Activated CD4-positive, alpha-beta T cell treated with anti-CD3 and anti-CD28 coated beads for 36 hours (primary cell): ENCODE data around the gene UST. TPM values are rescaled to one million over a fixed set of nuclear protein-coding genes. Genes with fewer than 3 reads are reported as not detected.

ENCODE experiments used
- ATAC-seq: fragments of 200-7000 bp; cut with Tn5 transposase; one replicate; pipeline ENCODE4 v1.10.0; 2021; ENCODE audit warnings: mild to moderate bottlenecking, moderate library complexity
- CTCF ChIA-PET: fragments of 350-600 bp; sonication (Branson Sonifier 250); formaldehyde crosslinking; loops from one replicate; lab custom pipeline; 2021; ENCODE audit warnings: antibody characterized with exemption; lab: Charles Lee
- POLR2A ChIA-PET: fragments of 350-600 bp; sonication (Branson Sonifier 250); formaldehyde crosslinking; loops from one replicate; lab custom pipeline; 2021; ENCODE audit warnings: antibody characterized with exemption, inconsistent platforms; lab: Charles Lee
- DNase-seq: peaks from one replicate; pipeline ENCODE4 v3.0.0-alpha.2; 2020
- H3K27ac Mint-ChIP-seq: one replicate; pipeline ENCODE4 v1.8.0; 2021; ENCODE audit warnings: mixed read lengths
- H3K27me3 Mint-ChIP-seq: one replicate; pipeline ENCODE4 v1.8.0; 2021; ENCODE audit warnings: mixed read lengths
- H3K36me3 Mint-ChIP-seq: one replicate; pipeline ENCODE4 v1.8.0; 2021; ENCODE audit warnings: low read depth, mixed read lengths
- H3K4me1 Mint-ChIP-seq: one replicate; pipeline ENCODE4 v1.8.0; 2021; ENCODE audit warnings: mixed read lengths
- H3K4me3 Mint-ChIP-seq: one replicate; pipeline ENCODE4 v1.8.0; 2021; ENCODE audit warnings: mild to moderate bottlenecking, moderate library complexity, mixed read lengths
- H3K9me3 Mint-ChIP-seq: one replicate; pipeline ENCODE4 v1.8.0; 2021; ENCODE audit warnings: low read depth, mixed read lengths
- intact Hi-C, 2 experiments: fragments of 100-400 bp; cut with DNase I in 1 of 2; cut with micrococcal nuclease in 1 of 2; formaldehyde crosslinking; loops; one replicate each; pipeline versions ENCODE4 v1.14.2 to v1.15.1; 2022 to 2024; cut with DNase I, micrococcal nuclease
- total RNA-seq, 2 experiments: library from RNA; stranded (reverse); gene quantifications; one replicate each; pipeline ENCODE4 v1.2.3, GENCODE V29; 2021

UST gene
- total RNA-seq, 2 experiments from 2014 or later = 2.2 to 2.8 TPM

DNA sequence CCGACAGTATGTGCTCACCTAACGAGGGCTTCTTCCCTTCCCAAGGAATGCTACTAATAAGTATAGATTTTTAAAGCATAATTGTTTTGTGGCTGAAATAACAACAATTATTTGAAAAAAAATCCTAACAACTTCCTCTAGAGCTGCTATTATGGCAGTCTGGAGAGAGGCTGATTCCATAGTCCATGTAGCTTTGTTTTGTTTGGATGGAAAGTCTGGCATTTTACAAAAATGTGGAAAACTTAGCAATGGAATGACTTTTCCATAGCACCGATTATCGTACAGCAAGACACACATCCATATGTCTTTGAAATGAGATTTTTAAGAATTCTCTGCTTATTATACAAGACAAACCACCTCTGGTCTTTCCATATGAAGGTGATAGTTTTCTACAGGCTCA, 318.3 kb downstream of the UST start:
- DNase-seq = no peak
- H3K27me3 Mint-ChIP-seq = no peaks in the 10 kb centered on the region
- H3K36me3 Mint-ChIP-seq = peaks cover 5% of the 10 kb centered on the region
- intact Hi-C loops = loop anchor here in 1 of 2 experiments (2.0 kb wide), 1 partner anchor 32 kb away; no protein-coding TSS in a partner anchor
- CTCF ChIA-PET = interaction anchor here (0.5 to 7.0 kb wide), 9 partner anchors 10 to 456 kb away, joined by 3 to 51 read pairs (median 3); no protein-coding TSS in a partner anchor
- H3K27ac Mint-ChIP-seq = peak overlapping the region; percentile 92
- POLR2A ChIA-PET = interaction anchor here (1.3 kb wide), 1 partner anchor 11 kb away, joined by 6 read pairs; no protein-coding TSS in a partner anchor
- no peaks in the 10 kb centered on the region for H3K9me3 Mint-ChIP-seq
- H3K4me3 Mint-ChIP-seq = no peak overlapping the region
- no peak for ATAC-seq
- H3K4me1 Mint-ChIP-seq = peaks cover 46% of the 10 kb centered on the region

DNA sequence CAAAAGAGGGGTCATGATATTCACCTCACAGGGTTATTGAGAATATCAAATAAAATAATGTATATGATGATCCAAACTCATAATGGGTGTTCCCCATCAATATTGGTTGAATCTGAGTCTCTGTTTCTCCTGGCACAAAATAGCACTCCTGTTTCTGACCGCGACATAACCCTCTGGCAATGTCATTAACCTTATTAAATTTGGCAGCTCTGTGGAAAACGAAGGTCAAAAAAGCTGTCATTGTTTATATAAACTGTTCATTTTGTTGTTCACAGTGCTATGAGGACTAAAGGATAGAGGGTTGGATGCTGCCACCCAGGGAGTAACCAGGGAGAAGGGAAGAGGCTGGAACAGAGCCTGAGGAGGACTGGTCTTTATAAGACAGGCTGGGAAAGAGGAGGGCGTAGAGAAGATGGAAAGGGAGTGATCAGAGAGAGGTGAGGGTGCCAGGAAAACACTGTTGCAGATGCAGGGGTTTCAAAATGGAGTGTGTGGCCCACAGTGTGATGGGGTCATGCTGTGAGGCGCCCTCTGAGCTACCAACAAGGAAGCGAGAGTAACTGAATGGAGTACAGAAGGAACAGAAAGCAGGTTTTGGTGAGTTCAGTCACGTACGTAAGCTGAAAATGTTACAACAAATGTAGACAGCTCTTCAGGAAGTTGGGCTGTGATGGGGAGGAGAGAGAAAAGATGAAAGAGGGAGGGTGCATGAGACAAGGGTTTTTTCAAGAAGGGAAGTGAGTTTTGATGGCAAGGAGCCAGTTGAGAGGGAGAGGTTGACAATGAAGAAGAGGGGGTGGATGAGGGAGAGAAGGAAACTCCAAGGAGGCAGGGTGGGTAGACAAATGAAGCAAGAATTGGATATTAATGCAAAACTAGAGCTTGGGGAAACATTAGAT, 319.1 kb downstream of the UST start:
- H3K36me3 Mint-ChIP-seq = peaks cover 5% of the 10 kb centered on the region
- peaks cover 38% of the 10 kb centered on the region for H3K4me1 Mint-ChIP-seq
- no peaks in the 10 kb centered on the region for H3K27me3 Mint-ChIP-seq
- ATAC-seq (peak; percentile 97), DNase-seq (peak; percentile 54)
- ChIA-PET CTCF (interaction anchor here (0.5 to 7.0 kb wide), 12 partner anchors 10 to 455 kb away, joined by 3 to 51 read pairs (median 4); no protein-coding TSS in a partner anchor), POLR2A (interaction anchor here (0.6 to 1.3 kb wide), 4 partner anchors 10 to 926 kb away, joined by 3 to 6 read pairs (median 4); no protein-coding TSS in a partner anchor)
- H3K9me3 Mint-ChIP-seq = no peaks in the 10 kb centered on the region
- peak overlapping the region; percentile 92 for H3K27ac Mint-ChIP-seq
- H3K4me3 Mint-ChIP-seq = peak overlapping the region; percentile 24
- intact Hi-C loops = loop anchor here in 1 of 2 experiments (2.0 kb wide), 1 partner anchor 33 kb away; no protein-coding TSS in a partner anchor

DNA sequence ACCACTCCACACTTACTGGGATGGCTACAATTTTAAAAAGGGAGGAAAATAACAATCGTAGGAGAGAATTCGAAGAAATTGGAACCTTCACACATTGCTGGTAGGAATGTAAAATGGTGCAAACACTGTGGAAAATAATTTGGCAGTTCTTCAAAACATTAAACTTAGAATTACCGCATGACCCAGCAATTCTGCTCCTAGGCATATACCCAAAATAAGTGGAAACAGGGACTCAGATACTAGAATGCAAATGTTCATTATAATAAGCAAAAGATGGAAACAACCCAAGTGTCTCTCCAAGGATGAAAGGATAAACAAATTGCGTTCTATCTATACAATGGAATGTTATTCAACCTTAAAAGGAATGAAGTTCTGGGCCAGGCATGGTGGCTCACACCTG, 325.2 kb downstream of the UST start:
- intact Hi-C loops = no loop called here
- DNase-seq (no peak), ATAC-seq (no peak)
- ChIA-PET POLR2A (no interaction called here), CTCF (no interaction called here)
- Mint-ChIP-seq H3K27ac (no peak overlapping the region), H3K4me1 (peaks cover 27% of the 10 kb centered on the region), H3K9me3 (no peaks in the 10 kb centered on the region), H3K27me3 (no peaks in the 10 kb centered on the region), H3K4me3 (no peak overlapping the region), H3K36me3 (no peaks in the 10 kb centered on the region)

DNA sequence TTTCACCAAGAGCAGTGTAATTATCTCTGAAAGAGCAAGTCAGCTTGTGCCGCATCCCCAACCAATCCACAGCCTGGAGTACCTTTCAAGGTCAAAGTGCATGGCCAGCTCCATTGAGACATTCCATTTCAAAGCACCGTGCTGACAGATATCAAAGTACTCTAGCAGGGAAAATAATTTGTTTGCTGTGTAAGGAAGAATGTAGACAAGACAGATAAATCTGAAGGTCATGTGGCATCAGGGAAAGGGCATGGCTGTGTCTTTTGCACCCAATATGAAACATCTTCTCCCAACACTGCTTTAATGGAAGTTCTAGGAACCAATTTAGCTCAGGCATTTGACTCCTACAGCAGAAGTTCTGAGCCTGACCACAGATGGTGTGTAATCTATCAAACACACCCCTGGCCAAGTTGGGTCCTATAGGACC, 328.0 kb downstream of the UST start:
- intact Hi-C loops = loop anchor here in 1 of 2 experiments (5.0 kb wide), 1 partner anchor 422 kb away; no protein-coding TSS in a partner anchor

DNA sequence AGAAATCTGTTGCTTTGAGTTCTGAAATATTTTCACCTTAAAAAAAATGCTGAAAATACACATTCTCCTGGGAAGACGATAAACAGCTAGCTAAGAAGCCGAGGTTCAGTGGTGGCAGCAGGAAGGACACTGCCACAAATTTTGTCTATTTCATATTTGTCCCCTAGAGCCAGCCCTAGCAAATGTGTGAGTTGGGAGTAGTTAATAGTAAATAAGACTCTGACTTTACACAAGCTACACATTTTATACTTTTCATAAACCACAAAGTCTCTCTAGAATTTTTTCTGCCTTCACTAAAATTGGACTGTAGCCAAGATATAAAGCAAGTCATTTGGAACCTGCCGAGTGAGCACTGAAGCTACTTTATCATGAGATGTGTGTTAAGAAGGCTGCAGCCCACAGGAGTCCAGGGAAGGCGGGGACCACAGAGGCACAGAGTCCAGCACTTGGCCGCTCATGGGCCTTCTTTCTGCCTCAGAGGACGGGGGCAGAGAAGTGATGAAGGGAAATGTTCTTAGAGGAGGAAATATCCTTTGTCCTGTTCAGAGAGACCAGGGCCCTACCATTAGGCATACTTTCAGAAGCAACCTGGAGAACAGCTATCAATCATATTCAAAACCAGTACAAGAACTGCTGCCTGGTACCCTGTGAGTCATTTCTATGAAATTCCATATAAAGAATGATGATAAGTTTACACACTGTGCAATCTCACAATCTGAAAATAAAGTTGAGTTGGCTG, 329.0 kb downstream of the UST start:
- no peaks in the 10 kb centered on the region for H3K27me3 Mint-ChIP-seq
- peak; percentile 77 for ATAC-seq
- H3K4me3 Mint-ChIP-seq = peak overlapping the region; percentile 21

More for the DNA sequence above, 328.0 kb downstream of the UST start:
- CTCF ChIA-PET = interaction anchor here (0.8 to 5.4 kb wide), 10 partner anchors 11 to 443 kb away, joined by 3 to 51 read pairs (median 5); no protein-coding TSS in a partner anchor
- no peaks in the 10 kb centered on the region for H3K36me3 Mint-ChIP-seq
- no peaks in the 10 kb centered on the region for H3K27me3 Mint-ChIP-seq
- no peak for ATAC-seq
- no peak overlapping the region for H3K4me3 Mint-ChIP-seq
- DNase-seq = no peak
- H3K9me3 Mint-ChIP-seq = no peaks in the 10 kb centered on the region
- H3K4me1 Mint-ChIP-seq = peaks cover 36% of the 10 kb centered on the region
- H3K27ac Mint-ChIP-seq = peak overlapping the region; percentile 52
- POLR2A ChIA-PET = interaction anchor here (0.7 to 1.9 kb wide), 4 partner anchors 9 to 1563 kb away, joined by 3 to 7 read pairs (median 4); no protein-coding TSS in a partner anchor

DNA sequence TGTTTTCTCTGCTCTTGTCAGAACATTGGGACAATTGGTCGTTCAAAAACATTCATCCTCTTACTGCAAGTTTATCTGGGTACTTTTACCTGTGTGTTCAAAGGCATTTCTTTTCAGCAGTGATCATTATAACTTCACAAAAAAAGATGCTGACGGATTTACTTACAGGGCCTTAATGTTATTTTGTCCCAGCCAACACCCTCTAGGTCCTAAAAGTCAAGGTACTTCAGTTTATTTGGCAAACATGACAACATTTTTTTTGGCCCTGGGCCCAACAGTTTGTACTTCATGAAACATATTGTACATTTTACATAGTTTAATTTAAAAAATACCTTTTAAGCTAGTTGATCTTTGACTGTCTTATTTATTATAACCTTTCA, 329.5 kb downstream of the UST start:
- Mint-ChIP-seq H3K27ac (peak overlapping the region; percentile 52), H3K4me1 (peaks cover 40% of the 10 kb centered on the region), H3K36me3 (no peaks in the 10 kb centered on the region), H3K9me3 (no peaks in the 10 kb centered on the region), H3K4me3 (peak overlapping the region; percentile 21), H3K27me3 (no peaks in the 10 kb centered on the region)
- POLR2A ChIA-PET = interaction anchor here (1.4 to 1.9 kb wide), 3 partner anchors 9 to 43 kb away, joined by 4 to 7 read pairs (median 5); no protein-coding TSS in a partner anchor
- intact Hi-C loops = loop anchor here (1.0 to 5.0 kb wide), 3 partner anchors 44 to 421 kb away; no protein-coding TSS in a partner anchor
- CTCF ChIA-PET = interaction anchor here (0.6 to 5.4 kb wide), 14 partner anchors 13 to 844 kb away, joined by 3 to 51 read pairs (median 4); partner anchors contain the start of gene TAB2
- ATAC-seq (no peak), DNase-seq (no peak)

More for the DNA sequence above, 329.0 kb downstream of the UST start:
- peaks cover 36% of the 10 kb centered on the region for H3K4me1 Mint-ChIP-seq
- intact Hi-C loops = loop anchor here (1.0 to 5.0 kb wide), 3 partner anchors 43 to 422 kb away; no protein-coding TSS in a partner anchor
- no peaks in the 10 kb centered on the region for H3K36me3 Mint-ChIP-seq
- DNase-seq = peak; percentile 41
- peak overlapping the region; percentile 52 for H3K27ac Mint-ChIP-seq
- no peaks in the 10 kb centered on the region for H3K9me3 Mint-ChIP-seq
- CTCF ChIA-PET = interaction anchor here (0.6 to 5.4 kb wide), 12 partner anchors 10 to 844 kb away, joined by 3 to 51 read pairs (median 4); no protein-coding TSS in a partner anchor
- POLR2A ChIA-PET = interaction anchor here (0.7 to 1.9 kb wide), 6 partner anchors 9 to 1562 kb away, joined by 3 to 7 read pairs (median 4); no protein-coding TSS in a partner anchor

DNA sequence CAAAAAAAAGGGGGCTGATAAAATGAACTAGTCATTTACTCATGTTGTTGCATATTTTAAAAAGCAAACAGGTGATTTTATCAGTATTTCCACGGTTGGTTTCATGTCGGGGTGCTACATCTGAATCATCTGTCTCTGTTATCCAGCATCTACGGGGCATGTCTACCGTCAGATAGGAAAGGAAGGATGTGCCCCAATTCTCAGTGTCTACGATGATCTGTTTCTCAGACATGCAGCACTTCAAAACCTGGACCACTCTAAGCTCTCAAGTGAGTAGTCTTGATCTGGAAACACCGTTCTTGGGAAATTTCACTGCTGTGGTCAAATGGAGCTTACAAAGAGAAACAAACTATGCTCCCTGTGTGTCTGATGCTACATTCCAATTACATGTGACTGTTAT, 330.4 kb downstream of the UST start:
- intact Hi-C loops = loop anchor here (1.0 to 5.0 kb wide), 3 partner anchors 45 to 420 kb away; no protein-coding TSS in a partner anchor
- ATAC-seq = peak; percentile 66
- H3K9me3 Mint-ChIP-seq = no peaks in the 10 kb centered on the region
- ChIA-PET POLR2A (interaction anchor here (0.6 to 1.0 kb wide), 4 partner anchors 18 to 265 kb away, joined by 3 to 5 read pairs (median 3); no protein-coding TSS in a partner anchor), CTCF (interaction anchor here (0.8 to 5.4 kb wide), 14 partner anchors 14 to 520 kb away, joined by 3 to 51 read pairs (median 4); partner anchors contain the start of gene TAB2)
- DNase-seq = peak; percentile 47
- H3K36me3 Mint-ChIP-seq = no peaks in the 10 kb centered on the region
- no peak overlapping the region for H3K4me3 Mint-ChIP-seq
- H3K4me1 Mint-ChIP-seq = peaks cover 46% of the 10 kb centered on the region
- H3K27me3 Mint-ChIP-seq = no peaks in the 10 kb centered on the region
- H3K27ac Mint-ChIP-seq = peak overlapping the region; percentile 88

DNA sequence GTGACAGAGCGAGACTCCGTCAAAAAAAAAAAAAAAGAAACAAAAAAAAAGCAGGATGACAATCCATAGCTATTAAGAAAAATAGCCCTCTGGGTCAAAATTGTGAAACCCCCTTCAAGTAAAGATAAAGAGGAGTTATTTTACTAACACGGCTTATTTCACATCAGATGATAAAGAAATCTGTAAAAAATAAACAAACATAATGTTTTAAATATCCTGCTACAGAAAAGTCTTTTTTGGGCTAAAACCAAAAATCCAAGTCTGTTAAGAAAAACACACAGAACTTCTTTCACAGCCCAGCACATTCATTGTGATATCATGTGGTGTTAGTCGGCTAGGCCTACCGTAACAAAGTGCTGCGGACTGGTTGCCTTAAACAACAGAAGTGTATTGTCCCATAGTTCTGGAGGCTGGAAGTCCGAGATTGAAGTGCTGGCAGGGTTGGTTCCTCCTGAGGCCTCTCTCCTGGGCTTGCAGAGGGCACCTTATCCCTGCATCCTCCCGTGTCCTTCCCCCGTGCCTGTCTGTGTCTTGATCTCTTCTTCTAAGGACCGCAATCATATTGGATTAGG, 331.5 kb downstream of the UST start:
- CTCF ChIA-PET = interaction anchor here (1.2 to 5.4 kb wide), 6 partner anchors 15 to 354 kb away, joined by 4 to 51 read pairs (median 14); no protein-coding TSS in a partner anchor
- peaks cover 55% of the 10 kb centered on the region for H3K4me1 Mint-ChIP-seq
- H3K36me3 Mint-ChIP-seq = no peaks in the 10 kb centered on the region
- H3K27ac Mint-ChIP-seq = no peak overlapping the region
- ATAC-seq = no peak
- POLR2A ChIA-PET = no interaction called here
- H3K27me3 Mint-ChIP-seq = no peaks in the 10 kb centered on the region
- H3K9me3 Mint-ChIP-seq = no peaks in the 10 kb centered on the region
- DNase-seq = no peak
- no peak overlapping the region for H3K4me3 Mint-ChIP-seq
- intact Hi-C loops = loop anchor here in 1 of 2 experiments (5.0 kb wide), 1 partner anchor 419 kb away; no protein-coding TSS in a partner anchor

DNA sequence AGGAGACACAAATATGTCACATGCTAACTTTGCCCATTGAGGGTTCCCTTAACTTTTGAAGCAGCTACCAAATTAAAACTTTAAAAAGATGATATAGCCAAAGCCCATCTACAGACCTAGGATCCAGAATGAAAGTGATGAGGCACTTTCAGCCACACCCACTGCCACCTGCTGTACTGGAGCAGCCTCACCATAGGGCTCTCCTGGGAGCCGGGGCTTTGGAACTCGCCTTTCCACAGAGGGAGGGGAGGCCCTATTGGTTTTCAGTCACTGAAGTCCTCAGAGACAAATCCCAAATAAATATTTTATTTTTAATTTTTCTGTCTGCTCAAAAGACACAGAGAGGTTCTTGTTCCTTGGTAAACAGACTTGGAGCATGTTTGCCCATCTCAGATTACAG, 332.6 kb downstream of the UST start:
- H3K4me1 Mint-ChIP-seq = peaks cover 66% of the 10 kb centered on the region
- no peaks in the 10 kb centered on the region for H3K27me3 Mint-ChIP-seq
- no peaks in the 10 kb centered on the region for H3K36me3 Mint-ChIP-seq
- H3K27ac Mint-ChIP-seq = no peak overlapping the region
- ChIA-PET POLR2A (no interaction called here), CTCF (interaction anchor here (1.8 to 1.9 kb wide), 2 partner anchors 51 to 353 kb away, joined by 6 to 26 read pairs; no protein-coding TSS in a partner anchor)
- ATAC-seq = no peak
- no peak for DNase-seq
- no peaks in the 10 kb centered on the region for H3K9me3 Mint-ChIP-seq
- no peak overlapping the region for H3K4me3 Mint-ChIP-seq
- intact Hi-C loops = loop anchor here in 1 of 2 experiments (5.0 kb wide), 1 partner anchor 418 kb away; no protein-coding TSS in a partner anchor
